Left hindlimb (tissue), 1 donor: ENCODE results near the gene PRAME.
"Not testable (repeated sequence)": the region's sequence is repeated elsewhere in the genome, so short reads cannot be mapped to it uniquely, and the experiment has no call there.

ENCODE experiments used
- DNase-seq: peaks from one replicate; pipeline ENCODE4 v3.0.0-alpha.2; 2018

Gene PRAME

DNA sequence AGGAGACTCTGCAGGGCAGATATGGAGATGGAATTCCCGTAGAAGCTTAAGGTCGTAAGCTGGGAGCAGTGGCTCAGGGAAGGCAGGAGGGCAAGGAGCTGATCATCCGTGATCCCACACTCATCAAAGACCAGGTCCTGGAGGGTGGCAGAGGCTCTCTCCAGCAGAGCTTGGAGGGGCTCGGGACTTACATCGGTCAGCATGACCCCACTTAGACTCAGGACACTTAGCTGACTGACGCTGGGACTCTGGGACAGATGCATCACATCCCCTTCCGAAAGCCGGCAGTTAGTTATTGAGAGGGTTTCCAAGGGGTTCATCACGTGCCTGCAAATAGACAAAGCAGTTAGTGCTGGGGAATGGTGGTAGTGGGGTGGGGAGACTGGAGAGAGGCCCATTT lies 10.7 kb downstream of the PRAME start:
- no peak for DNase-seq

DNA sequence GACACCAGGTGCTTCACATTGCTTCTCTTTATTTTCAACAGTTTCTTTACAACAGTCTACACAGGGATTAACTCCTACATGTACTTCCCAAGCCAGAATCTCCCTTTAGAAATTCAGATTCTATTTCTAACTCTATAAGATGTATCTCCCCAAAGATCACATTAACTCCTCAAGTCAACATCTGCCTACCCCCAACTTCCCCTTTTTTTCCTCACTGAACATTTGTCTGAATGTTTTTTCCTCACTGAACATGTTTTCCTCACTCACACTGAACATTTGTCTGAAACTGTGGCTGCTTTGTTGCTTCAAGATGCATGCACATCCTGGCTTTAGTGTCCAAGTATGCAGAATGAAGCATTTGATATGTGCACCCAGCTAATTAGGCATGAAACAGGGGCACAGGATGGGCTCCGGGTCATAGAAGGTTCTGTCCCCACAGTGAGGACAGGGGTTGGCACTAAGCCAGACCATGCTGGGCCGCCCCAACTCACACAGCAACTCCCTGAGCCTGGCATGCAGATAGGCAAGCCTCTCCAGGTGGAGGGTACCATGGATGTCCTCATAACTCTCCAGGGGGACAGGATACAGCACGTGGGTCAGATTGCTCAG lies 11.3 kb downstream of the PRAME start:
- DNase-seq = no peak

DNA sequence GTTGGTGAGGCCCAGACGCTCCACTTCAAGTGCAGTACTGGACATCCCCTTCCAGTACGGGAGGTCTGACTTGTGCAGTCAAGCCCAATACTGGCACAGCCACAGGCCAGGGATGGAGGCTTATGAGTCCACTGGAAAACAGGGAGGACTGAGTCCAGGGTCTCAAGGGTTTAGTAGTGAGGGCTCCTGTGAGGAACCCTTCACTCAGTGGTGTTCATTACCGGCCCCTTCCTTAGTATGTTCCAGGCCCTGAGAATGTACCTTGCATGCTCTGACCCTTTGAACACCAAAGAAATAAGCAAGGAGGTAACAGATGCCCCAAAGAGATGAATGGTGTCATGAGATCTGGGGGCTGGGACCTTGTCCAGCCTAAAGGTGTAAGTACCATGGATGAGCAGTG lies 11.8 kb downstream of the PRAME start:
- no peak for DNase-seq

DNA sequence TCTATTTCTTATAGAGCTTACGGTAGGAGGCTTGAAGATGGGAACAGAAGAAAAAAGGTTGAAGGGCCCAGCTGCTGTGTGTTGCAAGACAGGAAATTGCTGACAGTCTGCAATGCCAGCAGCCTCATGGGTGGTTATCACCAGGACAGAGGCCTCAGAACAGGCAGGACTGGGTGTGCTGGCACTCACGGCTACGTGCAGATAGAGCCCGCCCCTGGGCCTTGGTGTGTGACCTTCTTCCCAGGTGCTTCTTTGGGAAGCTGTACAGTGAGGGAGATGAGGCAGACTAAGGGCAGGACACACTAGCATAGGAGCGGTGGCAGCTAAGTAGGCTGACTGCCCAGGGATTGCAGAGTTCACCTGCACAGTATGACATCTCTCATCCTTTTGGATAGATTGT lies 12.6 kb downstream of the PRAME start:
- DNase-seq = no peak

DNA sequence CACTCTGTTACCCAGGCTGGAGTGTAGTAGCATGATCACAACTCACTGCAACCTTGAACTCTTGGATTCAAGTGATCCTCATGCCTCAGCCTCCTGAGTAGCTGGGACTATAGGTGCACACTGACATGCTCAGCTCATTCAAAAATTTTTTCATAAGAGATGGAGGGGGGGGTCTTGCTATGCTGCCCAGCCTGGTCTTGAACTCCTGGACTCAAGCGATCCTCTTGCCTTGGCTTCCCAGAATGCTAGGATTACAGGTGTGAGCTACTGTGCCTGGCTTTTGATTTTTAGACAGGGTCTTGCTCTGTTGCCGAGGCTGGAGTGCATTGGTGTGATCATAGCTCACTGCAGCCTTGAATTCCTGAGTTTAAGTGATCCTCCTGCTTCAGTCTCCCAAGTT lies 14.0 kb downstream of the PRAME start:
- no peak for DNase-seq

DNA sequence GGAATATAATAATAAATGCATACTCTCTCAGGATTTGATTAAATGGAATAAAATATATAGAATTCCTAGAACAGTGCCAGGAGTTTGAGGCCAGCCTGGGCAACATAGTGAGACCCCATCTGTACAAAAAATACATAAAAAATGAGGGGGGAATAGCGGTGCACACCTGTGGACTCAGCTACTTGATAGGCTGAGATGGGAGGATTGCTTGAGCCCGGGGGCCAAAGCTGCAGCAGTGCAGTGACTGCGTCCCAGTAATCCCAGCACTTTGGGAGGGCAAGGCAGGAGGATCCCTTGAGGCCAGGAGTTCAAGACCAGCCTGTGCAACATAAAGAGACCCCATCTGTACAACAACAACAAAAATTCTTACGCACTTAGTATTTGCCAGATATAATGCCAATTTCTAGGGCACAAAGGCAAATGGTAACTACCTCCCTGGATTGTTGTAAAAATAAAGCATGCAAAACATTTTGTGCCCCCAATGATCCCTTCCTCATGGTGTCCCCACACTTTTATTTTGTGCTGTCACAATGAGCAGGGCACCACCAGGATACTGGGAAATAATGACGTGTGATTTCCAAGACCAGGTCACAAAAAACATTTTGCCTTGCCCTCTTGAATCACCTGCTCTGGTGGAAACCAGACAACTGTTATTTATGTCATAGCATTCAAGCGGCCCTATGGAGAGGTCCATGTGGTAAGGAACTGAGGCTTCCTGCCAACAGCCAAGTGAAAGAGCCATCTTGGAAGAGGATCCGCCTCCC lies 20.7 kb downstream of the PRAME start:
- DNase-seq = no peak

DNA sequence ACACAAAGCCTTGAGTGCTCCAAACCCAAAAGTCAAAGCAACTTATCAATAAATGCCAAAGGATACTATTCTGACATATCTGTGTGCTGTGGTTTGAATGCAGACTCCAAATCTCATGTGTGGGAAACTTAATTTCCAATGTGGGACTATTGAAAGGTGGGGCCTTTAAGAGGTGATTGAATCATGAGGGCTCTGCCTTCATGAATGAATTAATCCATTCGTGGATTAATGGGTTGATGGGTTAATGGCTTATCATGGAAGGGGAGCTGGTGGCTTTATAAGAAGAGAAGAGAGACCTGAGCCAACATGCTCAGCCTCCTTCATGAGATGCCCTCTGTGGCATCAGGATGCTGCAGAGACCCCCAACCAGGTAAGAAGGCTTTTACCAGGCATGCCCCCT lies 22.1 kb downstream of the PRAME start:
- no peak for DNase-seq

DNA sequence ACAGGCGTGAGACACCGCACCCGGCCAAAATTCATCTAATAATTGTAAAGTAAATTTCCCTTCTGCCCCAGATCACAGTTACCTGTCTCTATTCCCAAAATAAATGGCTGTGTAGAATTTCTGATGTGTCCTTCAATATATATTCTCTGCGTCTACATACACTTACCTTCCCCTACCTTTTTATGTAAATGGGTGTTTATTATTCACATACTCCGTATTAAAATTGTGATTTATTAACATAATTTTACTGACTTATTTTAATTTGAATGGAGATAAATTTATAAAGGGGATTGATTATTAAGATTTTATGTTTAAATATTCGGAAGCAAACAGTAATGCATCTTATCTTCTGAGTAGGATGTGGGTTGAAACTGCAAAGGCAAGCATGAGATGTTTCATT lies 22.6 kb downstream of the PRAME start:
- no peak for DNase-seq

DNA sequence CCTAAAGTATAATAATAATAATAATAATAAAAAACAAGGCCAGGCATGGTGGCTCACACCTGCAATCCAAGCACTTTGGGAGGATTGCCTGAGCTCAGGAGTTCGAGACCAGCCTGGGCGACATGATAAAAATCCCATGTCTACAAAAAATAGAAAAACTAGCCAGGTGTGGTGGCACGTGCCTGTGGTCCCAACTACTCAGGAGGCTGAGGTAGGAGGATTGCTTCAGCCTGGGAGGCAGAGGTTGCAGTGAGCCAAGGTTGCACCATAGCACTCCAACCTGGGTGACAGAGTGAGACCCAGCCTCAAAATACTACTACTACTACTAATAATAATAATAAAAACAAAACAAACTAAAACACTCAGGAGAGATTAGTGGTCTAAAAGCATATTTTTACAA lies 23.4 kb downstream of the PRAME start:
- DNase-seq = no peak

DNA sequence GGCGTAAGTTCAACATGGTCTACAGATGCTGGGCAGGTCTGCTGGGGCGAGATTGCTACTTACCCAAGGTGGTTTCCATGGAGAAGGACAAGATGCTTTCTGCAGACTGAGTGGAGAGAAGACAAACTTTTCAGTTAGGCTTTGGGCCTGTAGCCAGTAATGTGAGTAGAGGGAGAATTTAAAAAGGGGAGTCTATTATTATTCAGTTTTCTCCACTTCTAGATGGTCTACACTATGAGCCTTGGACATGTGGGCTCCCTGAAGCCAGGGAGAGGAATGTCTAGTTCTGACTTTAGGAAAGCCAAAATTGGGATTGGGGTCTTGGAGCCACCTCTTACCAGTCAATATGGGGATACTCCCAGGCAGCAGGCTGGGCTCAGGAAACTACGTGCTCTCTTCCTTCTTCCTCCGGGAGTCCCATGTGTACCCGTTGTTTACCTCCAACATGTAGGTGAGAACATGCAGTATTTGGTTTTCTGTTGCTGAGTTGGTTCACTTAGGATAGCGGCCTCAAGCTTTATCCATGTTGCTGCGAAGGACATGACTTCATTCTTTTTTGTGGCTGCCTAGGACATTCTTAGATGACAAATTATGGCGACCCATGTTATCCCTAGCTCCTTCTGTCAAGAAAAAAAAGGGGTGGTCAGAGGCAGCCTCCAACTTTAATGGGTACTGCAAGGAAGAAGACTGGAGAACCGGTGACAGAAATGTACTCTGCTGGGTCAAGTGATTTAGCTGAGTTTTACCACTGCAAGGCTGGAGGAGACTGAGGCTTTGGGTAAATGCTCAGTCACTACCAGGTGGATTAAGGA lies 24.3 kb downstream of the PRAME start:
- DNase-seq = no peak

DNA sequence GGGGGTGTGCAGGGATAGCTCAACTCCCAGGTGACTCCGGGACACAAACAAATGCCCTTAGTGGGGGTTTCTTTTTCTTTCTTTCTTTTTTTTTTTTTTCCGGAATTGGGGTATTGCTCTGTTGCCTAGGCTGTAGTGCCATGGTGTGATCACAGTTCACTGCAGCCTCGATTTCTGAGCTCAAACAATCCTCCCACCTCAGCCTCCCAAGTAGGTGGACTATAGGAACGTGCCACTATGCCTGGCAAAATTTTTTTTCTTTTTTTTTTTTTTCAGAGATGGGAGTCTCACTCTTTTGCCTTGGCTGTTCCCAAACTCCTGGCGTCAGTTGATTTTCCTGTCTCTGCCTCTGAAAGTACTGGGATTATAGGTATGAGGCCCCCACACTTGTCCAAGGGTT lies 25.2 kb downstream of the PRAME start:
- DNase-seq = no peak

DNA sequence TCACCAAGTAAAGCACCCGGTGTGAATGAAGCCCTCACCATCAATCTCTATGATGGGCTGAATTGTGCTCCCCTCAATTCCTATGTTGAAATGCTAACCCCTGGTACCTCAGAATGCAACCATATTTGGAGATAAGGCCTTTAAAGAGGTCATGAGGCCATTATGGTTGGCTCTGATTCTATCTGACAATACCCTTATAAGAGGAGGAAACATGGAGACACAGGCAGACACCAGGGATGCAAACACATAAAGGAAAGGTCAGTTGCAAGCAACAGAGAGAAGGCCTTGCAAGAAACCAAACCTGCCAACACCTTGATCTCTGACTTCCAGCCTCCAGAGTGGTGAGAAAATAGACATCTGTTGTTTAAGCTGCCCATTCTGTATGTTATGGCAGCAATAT lies 25.6 kb downstream of the PRAME start:
- DNase-seq = no peak

DNA sequence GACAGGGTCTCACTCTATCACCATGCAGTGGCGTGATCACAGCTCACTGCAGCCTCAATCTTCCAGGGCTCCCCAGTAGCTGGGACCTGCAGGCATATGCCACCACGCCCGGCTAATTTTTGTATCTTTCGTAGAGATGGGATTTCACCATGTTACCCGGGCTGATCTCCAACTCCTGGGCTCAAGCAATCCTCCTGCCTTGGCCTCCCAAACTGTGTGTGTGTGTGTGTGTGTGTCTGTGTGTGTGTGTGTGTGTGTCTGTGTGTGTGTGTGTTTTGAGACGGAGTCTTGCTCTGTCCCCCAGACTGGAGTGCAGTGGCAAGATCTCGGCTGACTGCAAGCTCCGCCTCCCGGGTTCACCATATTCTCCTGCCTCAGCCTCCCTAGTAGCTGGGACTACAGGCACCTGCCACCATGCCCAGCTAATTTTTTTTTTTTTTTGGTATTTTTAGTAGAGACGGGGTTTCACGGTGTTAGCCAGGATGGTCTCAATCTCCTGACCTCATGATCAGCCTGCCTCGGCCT lies 26.5 kb downstream of the PRAME start:
- DNase-seq = not testable (repeated sequence)

DNA sequence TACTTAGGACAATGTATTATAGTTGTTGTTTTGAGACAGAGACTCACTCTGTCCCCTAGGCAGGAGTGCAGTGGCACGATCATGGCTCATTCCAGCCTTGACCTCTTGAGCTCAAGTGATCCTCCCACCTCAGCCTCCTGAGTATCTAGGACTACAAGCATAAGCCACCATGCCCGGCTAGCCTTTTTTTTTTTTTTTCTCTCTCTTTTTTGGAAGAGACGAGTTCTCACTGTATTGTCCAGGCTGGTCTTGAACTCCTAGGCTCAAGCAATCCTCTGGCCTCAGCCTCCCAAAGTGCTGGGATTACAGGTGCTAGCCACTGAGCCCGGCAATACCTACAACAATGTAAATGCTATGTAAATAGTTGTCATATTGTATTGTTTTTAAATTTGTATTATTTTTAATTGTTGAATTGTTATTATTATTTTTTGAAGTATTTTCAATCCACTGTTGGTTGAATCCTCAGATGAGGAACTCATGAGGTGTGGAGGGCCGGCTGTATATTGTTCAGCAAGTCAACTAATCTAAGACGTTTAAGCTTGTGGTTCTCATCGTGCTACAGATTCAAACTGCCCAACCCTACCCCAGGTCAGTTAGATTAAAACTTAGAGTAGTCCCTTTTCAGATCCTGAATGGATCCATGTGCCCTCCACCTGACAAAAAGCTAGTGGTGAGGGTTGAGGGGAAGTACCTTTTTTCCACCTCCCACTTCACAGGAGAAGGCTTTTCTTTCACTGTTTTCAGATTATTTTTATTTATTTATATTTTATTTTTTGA lies 27.1 kb downstream of the PRAME start:
- DNase-seq = no peak

DNA sequence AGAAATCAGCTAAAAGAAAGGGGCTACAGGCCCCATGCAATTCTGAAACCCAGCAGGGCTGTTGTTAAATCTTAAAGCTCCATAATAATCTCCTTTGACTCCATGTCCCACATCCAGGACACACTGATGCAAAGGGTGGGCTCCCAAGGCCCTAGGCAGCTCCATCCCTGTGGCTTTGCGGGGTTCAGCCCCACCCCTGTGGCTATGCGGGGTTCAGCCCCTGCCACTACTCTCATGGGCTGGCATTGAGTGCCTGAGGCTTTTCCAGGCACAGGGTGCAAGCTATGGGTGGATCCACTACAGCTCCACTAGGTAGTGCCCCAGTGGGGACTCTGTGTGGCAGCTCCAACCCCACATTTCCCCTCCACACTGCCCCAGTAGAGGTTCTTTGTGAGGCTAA lies 30.3 kb downstream of the PRAME start:
- no peak for DNase-seq

DNA sequence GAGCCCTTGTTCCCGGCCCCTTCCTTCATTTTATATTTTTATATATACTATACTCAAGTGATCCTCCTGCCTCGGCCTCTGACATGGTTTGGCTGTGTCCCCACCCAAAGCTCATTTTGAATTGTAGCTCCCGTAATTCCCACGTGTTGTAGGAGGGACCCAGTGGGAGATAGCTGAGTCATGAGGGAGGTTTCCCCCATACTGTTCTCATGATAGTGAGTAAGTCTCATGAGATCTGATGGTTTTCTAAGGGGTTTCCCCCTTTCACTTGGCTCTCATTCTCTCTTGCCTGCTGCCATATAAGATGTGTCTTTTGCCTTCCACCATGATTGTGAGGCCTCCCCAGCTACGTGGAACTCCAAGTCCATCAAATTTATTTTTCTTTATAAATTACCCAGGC lies 31.8 kb downstream of the PRAME start:
- DNase-seq = no peak

DNA sequence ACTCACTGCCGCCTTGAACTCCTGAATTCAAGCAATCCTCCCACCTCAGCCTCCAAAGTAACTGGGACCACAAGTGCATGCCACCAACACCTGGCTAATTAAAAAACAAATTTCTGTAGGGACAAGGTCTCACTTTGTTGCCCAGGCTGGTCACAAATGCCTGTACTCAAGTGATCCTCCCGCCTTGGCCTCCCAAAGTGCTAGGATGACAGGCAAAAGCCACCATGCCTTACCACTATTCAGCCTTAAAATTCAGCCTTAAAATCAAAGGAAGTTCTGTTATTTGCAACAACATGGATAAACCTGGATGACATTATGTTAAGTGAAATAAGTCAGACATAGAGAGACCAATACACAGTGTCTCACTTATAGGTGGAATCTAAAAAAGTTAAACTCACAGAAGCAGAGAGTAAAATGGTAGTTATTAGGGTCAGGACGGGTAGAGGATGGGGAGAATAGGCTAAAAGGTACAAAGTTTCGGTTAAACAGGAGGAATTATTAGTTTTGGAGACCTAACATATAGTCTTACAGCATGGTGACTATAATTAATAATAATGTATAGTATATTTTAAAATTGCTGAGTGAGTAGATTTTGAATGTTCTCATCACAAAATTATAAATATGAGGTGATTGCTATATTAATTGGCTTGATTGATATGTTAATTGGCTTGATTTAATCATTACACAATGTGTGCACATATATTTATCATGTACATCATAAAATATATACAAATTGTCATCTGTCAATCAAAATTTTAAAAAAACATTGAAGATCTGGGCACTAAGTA lies 32.7 kb downstream of the PRAME start:
- no peak for DNase-seq

DNA sequence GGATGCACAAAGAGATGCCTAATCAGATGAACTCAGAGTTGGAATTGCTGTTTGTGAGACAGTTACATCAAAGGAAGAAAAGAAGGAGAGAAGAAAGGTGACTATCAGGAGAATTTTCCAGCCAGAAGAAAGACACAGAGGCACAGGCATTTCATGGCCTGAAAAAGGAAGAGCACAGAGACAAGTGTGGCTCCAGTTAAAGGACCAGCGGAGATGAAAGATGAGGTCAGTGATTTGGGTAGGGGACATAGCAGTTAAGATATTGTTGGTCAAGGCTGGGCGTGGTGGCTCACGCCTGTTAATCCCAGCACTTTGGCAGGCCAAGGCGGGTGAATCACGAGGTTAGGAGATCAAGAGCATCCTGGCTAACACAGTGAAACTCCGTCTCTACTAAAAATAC lies 35.6 kb downstream of the PRAME start:
- no peak for DNase-seq

DNA sequence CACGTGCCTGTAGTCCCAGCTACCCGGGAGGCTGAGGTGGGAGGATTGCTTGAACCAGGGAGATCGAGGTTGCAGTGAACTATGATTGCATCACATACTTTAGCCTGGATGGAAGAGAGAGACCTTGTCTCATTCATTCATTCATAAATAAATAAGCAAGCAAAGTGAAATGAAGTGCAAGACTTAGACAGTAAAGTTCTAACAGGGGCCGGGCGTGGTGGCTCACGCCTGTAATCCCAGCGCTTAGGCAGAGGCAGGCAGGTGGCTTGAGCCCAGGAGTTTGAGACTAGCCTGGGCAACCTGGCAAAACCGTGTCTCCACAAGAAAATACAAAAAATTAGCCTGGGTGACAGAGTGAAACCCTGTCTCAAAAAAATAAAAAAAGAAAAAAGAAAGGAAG lies 37.4 kb downstream of the PRAME start:
- no peak for DNase-seq

DNA sequence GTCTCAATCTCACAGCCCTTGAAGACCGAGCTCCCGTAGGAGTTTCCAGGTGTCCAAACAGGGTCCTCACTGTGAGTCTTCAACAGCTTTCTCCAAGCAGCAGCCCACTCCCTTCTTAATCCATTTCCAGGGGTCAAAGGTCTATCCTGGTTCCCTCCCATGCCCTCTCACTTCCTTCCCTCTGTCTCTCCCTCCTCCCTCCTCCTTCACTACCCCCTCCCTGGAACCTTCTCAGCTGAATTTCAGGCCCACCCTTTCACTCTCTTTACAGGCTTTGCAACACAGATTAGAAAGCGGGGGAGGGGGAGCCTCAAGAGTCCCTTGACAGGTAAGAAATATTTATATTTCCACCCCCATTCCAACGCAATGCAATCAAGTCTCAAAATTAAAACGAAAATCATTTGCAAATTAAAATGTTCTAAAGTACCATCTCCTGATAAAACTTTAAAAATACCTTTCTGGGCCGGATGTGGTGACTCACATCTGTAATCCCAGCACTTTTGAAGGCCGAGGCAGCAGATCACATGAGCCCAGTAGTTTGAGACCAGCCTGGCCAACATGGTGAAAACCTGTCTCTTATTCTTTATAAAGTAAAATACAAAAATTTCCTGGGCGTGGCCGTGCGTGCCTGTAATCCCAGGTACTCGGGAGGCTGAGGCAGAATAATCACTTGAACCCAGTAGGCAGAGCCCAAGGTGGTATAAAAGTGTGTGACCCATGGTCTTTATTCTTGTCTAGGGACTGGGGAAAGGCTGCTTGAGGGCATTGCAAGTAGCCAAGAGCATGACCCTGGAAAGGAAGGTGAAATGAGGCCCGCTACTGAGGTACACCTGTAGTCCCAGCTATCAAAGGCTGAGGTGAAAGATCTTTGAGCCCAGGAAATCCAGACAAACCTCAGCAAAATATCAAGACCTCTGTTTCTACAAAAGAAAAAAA lies 38.1 kb downstream of the PRAME start:
- DNase-seq = no peak
